ENCODE data around the gene NSUN3.
"Not testable (repeated sequence)": the region's sequence is repeated elsewhere in the genome, so short reads cannot be mapped to it uniquely, and the experiment has no call there.

The NSUN3 gene

DNA sequence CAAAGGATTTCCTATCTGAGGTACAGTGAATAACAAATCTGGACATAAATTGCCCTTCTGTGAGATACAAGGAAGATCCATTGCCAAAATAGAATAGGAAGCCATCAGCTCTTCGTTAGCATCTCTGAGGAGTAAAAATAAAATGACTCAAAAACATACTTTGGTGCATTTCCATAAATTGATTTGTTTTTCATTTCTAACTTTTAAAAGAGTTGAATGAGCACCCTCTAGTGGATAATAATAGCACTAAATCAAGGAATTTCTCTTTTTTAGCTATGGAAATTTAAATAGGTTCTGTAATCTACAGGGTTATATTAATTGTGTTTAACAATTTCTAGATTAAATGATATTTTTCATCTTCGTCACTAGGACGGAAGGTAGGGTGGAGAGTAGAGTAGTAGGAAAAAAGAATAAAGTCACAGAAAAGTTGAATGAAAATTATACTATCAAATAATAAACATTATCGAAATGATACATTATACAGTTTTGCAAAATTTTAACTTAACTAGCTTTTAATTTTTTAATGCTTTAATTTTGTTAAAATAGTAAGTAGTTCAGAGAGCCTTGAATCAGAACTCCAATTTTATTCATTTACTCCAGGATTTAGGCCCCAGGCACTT lies 6.4 kb downstream of the NSUN3 start:
- peak; percentile 32 for DNase-seq (ENCODE audit: low read depth)

DNA sequence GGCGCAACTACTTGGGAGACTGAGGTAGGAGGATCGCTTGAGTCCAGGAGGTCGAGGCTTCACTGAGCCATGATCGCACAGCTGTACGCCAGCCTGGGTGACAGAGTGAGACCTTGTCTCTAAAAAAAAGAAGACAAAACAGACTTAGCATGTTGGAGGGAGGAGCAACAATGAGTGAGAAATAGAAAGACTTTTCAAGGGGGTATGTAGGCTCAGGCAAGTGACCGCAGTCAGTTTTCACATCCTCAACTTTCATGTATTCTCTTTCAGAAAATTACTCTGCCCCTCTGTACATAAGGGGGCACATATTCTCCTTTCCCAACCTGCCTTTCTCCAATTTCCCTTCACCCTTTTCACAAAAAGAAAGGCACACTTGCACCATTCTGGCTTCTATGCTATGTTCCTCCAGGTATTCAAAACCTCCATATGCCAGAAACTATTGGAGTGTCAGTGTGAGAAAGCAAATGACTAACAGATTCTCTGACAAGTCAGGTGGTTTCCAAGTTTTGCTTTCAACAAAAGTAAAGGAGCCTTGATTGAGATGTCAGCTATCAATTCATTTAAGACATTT lies 7.6 kb downstream of the NSUN3 start:
- no peak for DNase-seq (ENCODE audit: low read depth)

DNA sequence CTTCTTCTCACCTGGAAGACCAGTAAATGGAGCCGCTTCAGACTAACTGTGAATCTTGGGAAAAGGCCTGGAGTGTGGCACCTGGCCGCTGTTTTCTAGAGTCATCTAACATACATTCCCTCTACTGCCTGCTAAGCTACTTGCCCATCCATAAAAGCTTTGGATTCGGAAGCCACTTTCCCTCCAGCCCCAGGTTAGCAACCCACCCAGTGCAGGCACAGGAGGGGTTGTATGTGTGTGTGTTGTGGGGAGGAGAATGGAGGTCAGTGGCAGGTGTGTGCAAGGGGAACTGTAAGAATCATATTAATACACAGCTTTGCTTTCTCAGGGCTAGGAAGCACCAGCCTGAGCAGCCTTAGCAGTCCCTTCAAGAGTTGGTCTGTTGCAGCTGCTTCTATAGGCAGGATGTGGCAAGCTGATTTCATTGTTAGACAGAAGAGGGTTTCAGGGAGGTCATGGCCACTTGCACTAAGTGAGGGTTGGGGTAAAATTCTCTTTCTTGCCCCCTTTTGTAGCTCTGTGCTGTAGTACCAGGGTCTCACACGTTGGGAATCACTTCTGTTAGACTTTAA lies 8.9 kb downstream of the NSUN3 start:
- DNase-seq (ENCODE audit: low read depth): no peak

DNA sequence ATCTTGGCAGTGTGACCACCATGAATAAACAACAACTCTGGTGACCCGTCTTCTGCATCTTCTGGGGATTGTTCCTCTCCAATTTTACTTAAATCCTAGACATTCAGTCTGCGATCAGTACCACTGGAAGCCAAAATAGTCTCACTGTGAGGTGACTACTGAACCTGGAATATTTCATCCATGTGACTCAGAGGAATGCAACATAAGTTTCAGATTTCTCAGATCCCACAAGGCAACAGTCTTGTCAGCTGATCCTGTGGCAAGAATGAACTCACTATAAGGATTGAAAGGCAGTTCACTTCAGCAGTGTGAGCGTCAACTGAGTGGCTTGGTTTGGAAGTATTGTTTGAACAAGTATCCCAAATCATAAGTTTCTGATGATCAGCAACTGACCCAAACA lies 13.2 kb downstream of the NSUN3 start:
- peak; percentile 56 for DNase-seq (ENCODE audit: low read depth)

DNA sequence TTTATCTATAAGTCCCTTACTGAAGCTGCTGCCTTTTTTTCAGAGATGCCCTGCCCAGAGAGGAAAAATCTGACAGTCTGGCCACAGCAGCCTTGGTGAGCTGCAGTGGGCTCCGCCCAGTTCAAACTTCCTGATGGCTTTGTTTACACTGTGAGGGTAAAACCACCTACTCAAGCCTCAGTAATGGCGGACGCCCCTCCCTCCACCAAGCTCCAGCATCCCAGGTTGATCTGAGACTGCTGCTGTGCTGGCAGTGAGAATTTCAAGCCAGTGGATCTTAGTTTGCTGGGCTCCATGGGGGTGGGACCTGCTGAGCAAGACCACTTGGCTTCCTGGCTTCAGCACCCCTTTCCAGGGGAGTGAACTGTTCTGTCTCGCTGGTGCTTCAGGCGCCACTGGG lies 17.7 kb downstream of the NSUN3 start:
- DNase-seq (ENCODE audit: low read depth): not testable (repeated sequence)

- DNase-seq (ENCODE audit: low read depth): peak; percentile 12
These were observed 19.0 kb downstream of the NSUN3 start for GRCh38 chr3:94081884-94082283.

GRCh38 chr3:94082391-94082937 lies 19.6 kb downstream of the NSUN3 start:
- DNase-seq (ENCODE audit: low read depth): no peak

DNA sequence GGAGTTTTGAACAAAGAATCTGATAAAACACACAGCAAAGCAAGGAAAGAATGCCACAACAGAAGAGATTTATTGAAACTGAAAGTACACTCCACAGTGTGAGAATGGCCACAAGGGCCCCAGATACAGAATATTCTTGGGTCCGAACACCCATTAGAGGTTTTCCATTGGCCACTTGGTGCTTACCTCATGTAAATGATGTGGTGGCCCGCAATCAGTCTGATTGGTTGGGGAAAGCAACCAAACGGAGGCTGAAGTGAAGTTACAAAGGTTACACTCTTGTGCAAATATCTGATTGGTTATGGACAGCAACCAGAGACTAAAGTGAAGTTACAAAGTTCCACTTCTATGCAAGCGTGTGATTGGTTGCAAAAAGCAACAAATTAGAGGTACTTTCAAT lies 20.4 kb downstream of the NSUN3 start:
- DNase-seq (ENCODE audit: low read depth): no peak

DNA sequence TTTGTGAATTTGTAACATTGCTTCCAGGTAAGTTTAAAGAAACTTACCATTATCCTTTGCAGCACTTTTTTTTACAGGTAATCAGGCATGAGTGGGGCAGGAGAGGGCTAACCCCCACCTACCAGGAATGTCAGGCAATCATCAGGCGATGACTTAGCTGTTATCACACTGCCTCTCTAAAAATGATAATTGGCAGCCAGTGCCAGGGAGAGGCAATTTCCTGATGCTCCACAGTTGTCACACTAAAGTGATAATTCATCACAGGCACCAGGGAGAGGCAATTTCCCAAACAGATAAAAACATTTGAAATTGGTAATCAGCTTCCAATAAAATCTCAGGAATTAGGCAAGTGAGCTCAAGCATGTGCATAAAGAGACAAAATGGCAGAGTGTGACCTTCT lies 26.3 kb downstream of the NSUN3 start:
- no peak for DNase-seq (ENCODE audit: low read depth)

- no peak for DNase-seq (ENCODE audit: low read depth)
These were observed 29.2 kb downstream of the NSUN3 start for GRCh38 chr3:94092086-94092485.

DNA sequence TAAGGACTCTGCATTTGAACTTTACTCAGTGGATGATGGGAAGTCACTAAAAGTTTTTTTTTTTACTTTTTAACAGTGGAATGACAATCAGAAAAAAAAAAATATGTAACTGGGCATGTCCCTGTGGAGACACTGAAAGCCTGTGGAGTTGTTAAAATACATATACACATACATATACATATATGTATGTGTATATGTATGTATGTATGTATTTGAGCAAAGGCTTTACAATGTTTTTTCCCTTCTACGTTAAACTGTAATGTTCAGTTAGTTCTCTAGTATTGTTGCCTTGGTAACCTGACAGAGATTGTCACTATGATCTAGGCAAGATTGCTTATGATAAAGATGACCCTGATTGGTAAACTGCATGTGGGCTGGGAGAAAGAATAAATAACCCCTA lies 30.3 kb downstream of the NSUN3 start:
- no peak for DNase-seq (ENCODE audit: low read depth)

GRCh38 chr3:94095111-94095510 lies 32.2 kb downstream of the NSUN3 start:
- DNase-seq (ENCODE audit: low read depth): no peak

GRCh38 chr3:94098452-94098851 lies 35.6 kb downstream of the NSUN3 start:
- peak; percentile 87 for DNase-seq (ENCODE audit: low read depth)

DNA sequence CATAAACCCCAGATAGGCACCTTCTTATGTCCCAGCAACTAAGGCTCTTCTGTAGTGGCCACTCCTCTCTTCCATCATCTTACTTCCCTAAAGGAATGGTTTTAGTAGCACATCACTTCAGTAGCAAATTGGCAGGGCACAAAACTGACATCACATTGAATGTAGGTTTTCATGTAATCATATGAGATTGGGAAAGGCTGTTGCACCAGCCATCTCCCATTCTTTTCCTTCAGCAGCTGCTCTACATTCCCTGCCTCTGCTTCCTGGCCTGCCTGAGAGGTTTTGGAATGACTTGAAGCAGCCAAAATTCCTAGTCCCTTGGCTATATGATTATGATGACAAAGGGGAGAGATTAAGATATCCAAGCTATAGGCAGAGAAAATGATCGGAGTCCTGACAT lies 36.5 kb downstream of the NSUN3 start:
- DNase-seq (ENCODE audit: low read depth): peak; percentile 21

GRCh38 chr3:94101860-94102259 lies 39.0 kb downstream of the NSUN3 start:
- peak; percentile 33 for DNase-seq (ENCODE audit: low read depth)

- DNase-seq (ENCODE audit: low read depth): no peak
These were observed 43.4 kb downstream of the NSUN3 start for GRCh38 chr3:94106268-94106667.

DNA sequence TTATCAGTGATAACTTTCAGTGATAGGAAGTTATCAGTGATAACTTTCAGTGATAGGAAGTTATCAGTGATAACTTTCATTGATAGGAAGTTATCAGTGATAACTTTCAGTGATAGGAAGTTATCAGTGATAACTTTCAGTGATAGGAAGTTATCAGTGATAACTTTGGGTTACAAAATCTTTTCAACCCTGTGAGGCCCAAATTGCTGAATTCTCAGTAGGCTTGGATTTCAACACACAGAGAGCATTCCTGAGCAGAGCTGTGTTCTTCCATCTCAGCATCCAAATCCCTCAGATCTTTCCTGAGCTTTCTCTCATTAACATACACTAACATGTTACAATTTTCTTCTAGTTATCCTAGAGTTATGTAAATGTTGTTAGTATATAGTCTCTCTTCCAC lies 47.4 kb downstream of the NSUN3 start:
- DNase-seq (ENCODE audit: low read depth): peak; percentile 47

GRCh38 chr3:94110854-94111253 lies 48.0 kb downstream of the NSUN3 start:
- no peak for DNase-seq (ENCODE audit: low read depth)

- no peak for DNase-seq (ENCODE audit: low read depth)
These were observed 51.8 kb downstream of the NSUN3 start for GRCh38 chr3:94114666-94115065.

- peak; percentile 56 for DNase-seq (ENCODE audit: low read depth)
These were observed 52.6 kb downstream of the NSUN3 start for GRCh38 chr3:94115482-94115881.

DNA sequence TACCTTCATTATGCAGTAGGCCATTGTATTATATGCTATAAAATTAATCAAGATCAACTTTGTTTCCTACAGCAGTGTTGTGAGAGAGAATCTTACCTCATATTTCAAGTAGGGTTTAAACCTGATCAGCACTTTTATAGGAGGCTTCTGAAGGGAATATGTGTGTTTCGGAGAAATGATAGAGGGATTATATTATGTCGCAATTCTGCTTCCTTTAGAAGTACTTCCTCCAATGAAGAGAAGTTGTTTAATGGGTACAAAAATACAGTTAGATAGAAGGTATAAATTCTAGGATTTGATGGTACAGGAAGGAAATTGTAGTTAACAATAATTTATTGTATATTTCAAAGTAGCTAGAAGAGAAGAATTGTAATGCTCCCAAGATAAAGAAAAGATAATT lies 54.9 kb downstream of the NSUN3 start:
- peak; percentile 41 for DNase-seq (ENCODE audit: low read depth)

GRCh38 chr3:94118390-94118789 lies 55.5 kb downstream of the NSUN3 start:
- peak; percentile 32 for DNase-seq (ENCODE audit: low read depth)

GRCh38 chr3:94121161-94121560 lies 58.3 kb downstream of the NSUN3 start:
- DNase-seq (ENCODE audit: low read depth): no peak

DNA sequence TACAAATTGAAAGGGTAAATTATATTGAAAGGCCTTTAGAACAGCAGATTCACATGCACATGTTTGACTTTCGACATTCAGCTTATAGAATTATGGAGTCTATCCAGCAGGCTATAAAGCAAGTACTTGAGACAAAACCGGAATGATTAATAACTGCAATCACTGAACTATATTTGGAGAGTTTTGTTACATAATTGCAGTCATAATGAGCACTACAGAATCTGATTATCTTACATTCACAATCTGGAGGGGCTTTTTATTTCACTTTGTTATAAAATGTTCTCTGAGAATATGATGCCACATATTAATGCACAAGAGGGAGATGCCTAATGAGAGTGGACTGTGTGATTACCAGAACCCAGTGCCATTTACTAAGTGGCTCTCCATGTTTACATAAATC lies 64.3 kb downstream of the NSUN3 start:
- DNase-seq (ENCODE audit: low read depth): no peak

Data from amniotic epithelial cell (primary cell).